Left ventricle myocardium inferior (tissue), 1 donor: ENCODE results near the gene SNRK. TPM values are rescaled to one million over a fixed set of nuclear protein-coding genes. Genes with fewer than 3 reads are reported as not detected.
"Not testable (repeated sequence)": the region's sequence is repeated elsewhere in the genome, so short reads cannot be mapped to it uniquely, and the experiment has no call there.

Experiments
- DNase-seq: peaks from one replicate; pipeline ENCODE4 v3.0.0-alpha.2; 2020
- H3K27ac ChIP-seq: fragments of 200-600 bp; replicated peaks from 2 replicates; pipeline ENCODE4 v1.8.0; 2021
- H3K27me3 ChIP-seq: fragments of 200-600 bp; 2 replicates; pipeline ENCODE4 v1.8.0; 2021; ENCODE audit warnings: low read depth
- H3K36me3 ChIP-seq: fragments of 200-600 bp; 2 replicates; pipeline ENCODE4 v1.8.0; 2021
- H3K4me1 ChIP-seq: fragments of 200-600 bp; 2 replicates; pipeline ENCODE4 v1.8.0; 2021
- H3K4me3 ChIP-seq: fragments of 200-600 bp; 2 replicates; pipeline ENCODE4 v1.8.0; 2021; ENCODE audit warnings: mild to moderate bottlenecking, moderate library complexity
- H3K9me3 ChIP-seq: fragments of 200-600 bp; replicated peaks from 2 replicates; pipeline ENCODE4 v1.8.0; 2021
- CTCF ChIP-seq: fragments of 200-600 bp; IDR thresholded peaks from 2 replicates; pipeline ENCODE4 v1.8.0; 2021; ENCODE audit warnings: antibody characterized with exemption, mild to moderate bottlenecking, borderline replicate concordance
- intact Hi-C: fragments of 100-400 bp; cut with micrococcal nuclease; formaldehyde crosslinking; loops from one replicate; pipeline ENCODE4 v1.11.0; 2022
- total RNA-seq: library from RNA; stranded (reverse); fragmentation: NEBNext Ultra II Directional; extraction: Animal tissue kit (Norgen Biotek cat#: 25700); gene quantifications from one replicate; pipeline ENCODE4 v1.2.1, GENCODE V29; 2021
- donor health status: DM: no; HTN: yes; CAD: no; lungs with severe emphysema.

The SNRK gene
- total RNA-seq, 1 donor from 2014 or later: 23.1 TPM

- no peak overlapping the region for H3K27ac ChIP-seq
- intact Hi-C loops: no loop called here
- H3K27me3 ChIP-seq: no peaks in the 10 kb centered on the region
- peaks cover 84% of the 10 kb centered on the region for H3K36me3 ChIP-seq
- no peak for TF ChIP-seq CTCF
- no peak for DNase-seq
- H3K4me1 ChIP-seq: peaks cover 42% of the 10 kb centered on the region
- no peak overlapping the region for H3K4me3 ChIP-seq
- peaks cover 22% of the 10 kb centered on the region for H3K9me3 ChIP-seq
Observed at GRCh38 chr3:43348350-43348749, 62.0 kb downstream of the SNRK start.

GRCh38 chr3:43348852-43349574 is 62.7 kb downstream of the SNRK start:
- Histone ChIP-seq H3K9me3 (peaks cover 28% of the 10 kb centered on the region), H3K27me3 (no peaks in the 10 kb centered on the region), H3K4me3 (no peak overlapping the region), H3K36me3 (peaks cover 84% of the 10 kb centered on the region), H3K27ac (no peak overlapping the region), H3K4me1 (peaks cover 36% of the 10 kb centered on the region)
- no peak for DNase-seq
- peak; percentile 22 for TF ChIP-seq CTCF
- intact Hi-C loops: no loop called here

- Histone ChIP-seq H3K36me3 (peaks cover 77% of the 10 kb centered on the region), H3K27ac (peak overlapping the region; percentile 10), H3K27me3 (no peaks in the 10 kb centered on the region), H3K4me1 (peaks cover 29% of the 10 kb centered on the region), H3K9me3 (peaks cover 35% of the 10 kb centered on the region), H3K4me3 (no peak overlapping the region)
- DNase-seq: no peak
- intact Hi-C loops: no loop called here
- no peak for TF ChIP-seq CTCF
Observed at GRCh38 chr3:43349716-43350115, 63.4 kb downstream of the SNRK start.

- no peak overlapping the region for H3K27ac ChIP-seq
- peaks cover 18% of the 10 kb centered on the region for H3K4me1 ChIP-seq
- H3K27me3 ChIP-seq: no peaks in the 10 kb centered on the region
- intact Hi-C loops: no loop called here
- H3K36me3 ChIP-seq: peaks cover 41% of the 10 kb centered on the region
- peaks cover 54% of the 10 kb centered on the region for H3K9me3 ChIP-seq
- DNase-seq: no peak
- no peak for TF ChIP-seq CTCF
- H3K4me3 ChIP-seq: no peak overlapping the region
Observed at GRCh38 chr3:43353393-43353792, 67.1 kb downstream of the SNRK start.

- H3K4me3 ChIP-seq: no peak overlapping the region
- intact Hi-C loops: no loop called here
- H3K4me1 ChIP-seq: peaks cover 13% of the 10 kb centered on the region
- H3K36me3 ChIP-seq: peaks cover 34% of the 10 kb centered on the region
- TF ChIP-seq CTCF: no peak
- peaks cover 54% of the 10 kb centered on the region for H3K9me3 ChIP-seq
- H3K27me3 ChIP-seq: no peaks in the 10 kb centered on the region
- DNase-seq: no peak
- H3K27ac ChIP-seq: no peak overlapping the region
Observed at GRCh38 chr3:43353923-43354670, 67.8 kb downstream of the SNRK start.

- H3K27ac ChIP-seq, intact Hi-C loops, H3K4me1 ChIP-seq, H3K27me3 ChIP-seq, DNase-seq, H3K4me3 ChIP-seq: not testable (repeated sequence)
- H3K36me3 ChIP-seq: peaks cover 16% of the 10 kb centered on the region
- peaks cover 53% of the 10 kb centered on the region for H3K9me3 ChIP-seq
Observed at GRCh38 chr3:43356033-43356432, 69.7 kb downstream of the SNRK start.
